Left renal pelvis (tissue), 4 donors: ENCODE measurements around the gene KRTAP27-1. TPM values are rescaled to one million over a fixed set of nuclear protein-coding genes. Genes with fewer than 3 reads are reported as not detected.

Source experiments
- DNase-seq, 4 donors: peaks; one replicate each; pipeline ENCODE4 v3.0.0-alpha.2; 2013; ENCODE audit warnings: low read depth in 4 of 4, low spot score in 3 of 4
- polyA plus RNA-seq, 4 donors: library from polyadenylated mRNA; unstranded; fragments of 120-200 nt; gene quantifications; one replicate each; pipeline ENCODE4 v1.2.1, GENCODE V29; 2013; ENCODE audit not compliant: insufficient read length in 4 of 4

KRTAP27-1 gene
- polyA plus RNA-seq, 4 donors: not detected

- DNase-seq: no peak
Observed at GRCh38 chr21:30305136-30305535, 32.4 kb downstream of the KRTAP27-1 start.

GRCh38 chr21:30289215-30289614 lies 48.3 kb downstream of the KRTAP27-1 start, which contains the start of gene KRTAP25-1:
Gene KRTAP25-1 (minus strand): TSS chr21:30289514. CDS start chr21:30289490, 24 bp downstream.
- no peak for DNase-seq

Other genes starting within 250 kb of the KRTAP27-1 start
- gene CLDN17, start 170.9 kb downstream of the KRTAP27-1 start, polyA plus RNA-seq: not detected
- gene CLDN8, start 121.6 kb downstream of the KRTAP27-1 start, polyA plus RNA-seq: 10 to 100 TPM in 3 of 4 donors, 1 to 10 TPM in 1; 1.1 to 81.3 (median 59.7) TPM
- not detected for gene KRTAP24-1, start 54.7 kb downstream of the KRTAP27-1 start, polyA plus RNA-seq
- not detected for gene KRTAP25-1, start 48.2 kb downstream of the KRTAP27-1 start, polyA plus RNA-seq
- gene KRTAP26-1, start 17.4 kb downstream of the KRTAP27-1 start, polyA plus RNA-seq: not detected
- gene KRTAP23-1, start 10.9 kb upstream of the KRTAP27-1 start, polyA plus RNA-seq: not detected
- gene KRTAP13-2, start 34.6 kb upstream of the KRTAP27-1 start, polyA plus RNA-seq: not detected
- not detected for gene KRTAP13-1, start 58.3 kb upstream of the KRTAP27-1 start, polyA plus RNA-seq
- not detected for gene KRTAP13-3, start 88.2 kb upstream of the KRTAP27-1 start, polyA plus RNA-seq
- not detected for gene KRTAP13-4, start 92.5 kb upstream of the KRTAP27-1 start, polyA plus RNA-seq
- not detected for gene KRTAP15-1, start 102.6 kb upstream of the KRTAP27-1 start, polyA plus RNA-seq
- gene KRTAP19-1, start 142.7 kb upstream of the KRTAP27-1 start, polyA plus RNA-seq: not detected
- gene KRTAP19-2, start 149.7 kb upstream of the KRTAP27-1 start, polyA plus RNA-seq: not detected
- gene KRTAP19-3, start 154.3 kb upstream of the KRTAP27-1 start, polyA plus RNA-seq: not detected
- not detected for gene KRTAP19-4, start 159.5 kb upstream of the KRTAP27-1 start, polyA plus RNA-seq
- gene KRTAP19-5, start 164.4 kb upstream of the KRTAP27-1 start, polyA plus RNA-seq: not detected
- not detected for gene KRTAP19-6, start 204.2 kb upstream of the KRTAP27-1 start, polyA plus RNA-seq
- not detected for gene KRTAP19-7, start 223.6 kb upstream of the KRTAP27-1 start, polyA plus RNA-seq